GM12891 (cell line): ENCODE measurements around the gene CPNE2.

ENCODE experiments used
- POLR2A ChIP-seq: IDR thresholded peaks from 2 replicates; pipeline ENCODE4 v1.6.1; 2011; ENCODE audit warnings: low read depth, low read length, control low read depth
- POLR2AphosphoS5 ChIP-seq: IDR thresholded peaks from 2 replicates; pipeline ENCODE4 v1.6.1; 2011; ENCODE audit warnings: low read depth, low read length, control low read depth
- SPI1 ChIP-seq: IDR thresholded peaks from 2 replicates; pipeline ENCODE4 v1.6.1; 2011; ENCODE audit warnings: low read depth, low read length, control low read depth
- TAF1 ChIP-seq: IDR thresholded peaks from 2 replicates; pipeline ENCODE4 v1.6.1; 2011; ENCODE audit warnings: low read depth, low read length, control low read depth

GRCh38 chr16:57092786-57093411 lies 516 bp downstream of the CPNE2 start:
- TF ChIP-seq POLR2A (no peak), POLR2AphosphoS5 (no peak), TAF1 (no peak), SPI1 (no peak)
